ENCODE results near the gene ARSA.
"Not testable (repeated sequence)": the region's sequence is repeated elsewhere in the genome, so short reads cannot be mapped to it uniquely, and the experiment has no call there.

ARSA gene

DNA sequence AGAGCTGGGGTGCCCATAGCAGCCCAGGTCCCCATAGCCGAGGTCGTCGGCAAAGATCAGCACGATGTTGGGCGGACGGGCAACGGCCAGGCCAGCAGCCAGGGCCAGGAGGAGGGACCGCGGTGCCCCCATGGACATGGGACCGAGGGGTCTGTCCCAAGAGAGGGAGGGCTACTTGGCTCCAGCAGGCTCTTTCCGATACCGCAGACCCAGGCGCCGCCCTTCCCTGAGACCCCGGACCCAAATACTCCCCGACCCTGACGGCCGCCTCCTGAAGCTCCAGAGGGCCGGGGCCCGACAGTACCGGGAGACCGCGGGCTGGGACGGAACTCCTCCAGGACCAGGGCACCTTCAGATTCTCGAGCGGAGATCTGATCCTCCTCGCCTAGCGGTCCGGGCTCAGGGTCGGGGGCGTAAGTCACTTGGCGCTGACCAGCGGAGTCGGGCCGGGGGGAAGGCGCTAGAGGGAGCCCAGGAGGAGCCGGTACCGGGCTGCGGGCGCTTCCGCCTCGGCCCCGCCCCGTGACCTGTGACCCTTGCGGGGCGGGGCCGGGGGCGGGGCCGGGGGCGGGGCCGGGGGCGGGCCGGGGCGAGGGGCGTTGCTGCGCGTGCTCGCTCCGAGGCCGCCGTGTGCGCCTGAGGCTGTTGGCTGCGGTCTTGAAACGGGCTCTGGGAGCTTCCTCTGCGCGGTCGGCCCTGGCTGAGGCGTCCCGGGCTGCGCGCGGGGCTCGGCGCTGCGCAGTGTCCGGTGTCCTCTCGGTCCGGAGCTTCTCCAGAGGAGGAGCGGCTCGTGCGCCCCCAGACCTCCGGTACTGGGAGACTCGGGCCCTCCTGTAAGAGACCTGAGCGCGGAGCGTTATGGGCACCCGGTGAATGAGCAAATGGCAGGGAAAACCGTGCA, at the start of gene ARSA:
Gene ARSA, minus strand, starts transcription at position 511 of the 901 bp plus-strand sequence. Its CDS starts 373 bp downstream, at position 138.
- peak; percentile 86 for DNase-seq (ENCODE audit: low spot score)

DNA sequence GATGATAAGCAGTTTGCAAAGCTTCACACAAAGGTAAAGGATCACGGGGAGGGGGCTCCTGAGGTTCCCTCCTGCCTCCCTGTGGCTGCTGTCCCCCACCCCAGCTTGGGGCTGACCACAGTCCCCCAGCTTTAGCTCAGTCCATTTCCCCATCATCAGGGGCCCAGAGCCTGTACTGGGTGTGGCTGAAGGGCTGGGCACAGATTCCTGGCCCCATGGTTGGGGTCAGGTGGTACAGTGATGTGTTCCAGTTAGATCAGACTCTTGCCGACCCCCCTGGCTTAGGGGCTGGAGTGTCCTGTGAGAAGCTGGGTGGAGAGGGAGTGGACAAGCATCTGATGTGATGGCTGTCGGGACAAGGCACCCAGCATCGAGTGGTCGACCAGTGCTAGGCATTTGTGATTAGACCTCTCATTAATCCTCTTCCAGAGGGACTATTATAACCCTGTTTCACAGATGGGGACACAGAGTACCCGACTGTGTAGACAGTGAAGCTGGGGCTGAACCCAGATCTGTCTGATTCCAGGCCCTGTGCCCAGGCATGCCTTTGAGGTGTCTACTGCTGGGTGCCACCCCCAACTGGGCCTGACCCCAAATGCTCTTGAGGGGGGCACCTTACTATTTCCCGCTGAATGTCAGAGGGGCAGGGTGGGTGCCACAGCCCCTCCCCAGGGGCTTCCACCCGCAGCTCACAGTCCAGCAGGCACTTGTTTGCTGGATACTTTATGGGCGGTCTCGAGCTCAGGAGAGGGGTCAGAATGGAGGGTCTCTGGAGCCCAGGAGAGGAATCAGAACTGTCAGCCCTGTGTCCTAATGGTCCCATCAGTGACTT, 48.9 kb upstream of the ARSA start:
- DNase-seq (ENCODE audit: low spot score) = peak; percentile 3

DNA sequence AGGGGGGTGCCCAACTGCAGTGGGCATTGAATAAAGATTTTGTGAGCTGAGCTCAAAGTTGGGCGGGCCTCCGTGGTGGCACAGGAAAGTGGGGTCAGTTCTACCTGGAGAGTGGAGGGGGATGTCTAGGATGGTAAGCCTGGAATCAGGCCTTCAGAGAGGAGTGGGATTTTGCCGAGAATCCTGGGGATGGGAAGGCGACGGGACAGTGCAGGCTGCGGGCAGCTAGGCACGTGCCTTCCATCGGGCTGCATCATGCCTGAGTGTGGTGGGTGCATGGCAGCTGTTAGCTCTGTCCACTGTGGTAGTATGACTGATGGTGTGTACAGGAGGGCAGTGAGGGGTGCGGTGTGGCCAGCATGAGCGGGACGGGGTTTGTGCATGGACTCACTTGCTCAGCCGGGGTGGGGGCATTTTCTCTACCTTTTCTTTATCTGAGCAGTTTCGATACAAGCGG, 48.3 kb upstream of the ARSA start:
- no peak for DNase-seq (ENCODE audit: low spot score)

- DNase-seq (ENCODE audit: low spot score) = no peak
These were observed 47.7 kb upstream of the ARSA start for GRCh38 chr22:50675553-50676179.

- no peak for DNase-seq (ENCODE audit: low spot score)
These were observed 46.9 kb upstream of the ARSA start for GRCh38 chr22:50674606-50675552.

GRCh38 chr22:50674130-50674500, 46.2 kb upstream of the ARSA start:
- no peak for DNase-seq (ENCODE audit: low spot score)

DNA sequence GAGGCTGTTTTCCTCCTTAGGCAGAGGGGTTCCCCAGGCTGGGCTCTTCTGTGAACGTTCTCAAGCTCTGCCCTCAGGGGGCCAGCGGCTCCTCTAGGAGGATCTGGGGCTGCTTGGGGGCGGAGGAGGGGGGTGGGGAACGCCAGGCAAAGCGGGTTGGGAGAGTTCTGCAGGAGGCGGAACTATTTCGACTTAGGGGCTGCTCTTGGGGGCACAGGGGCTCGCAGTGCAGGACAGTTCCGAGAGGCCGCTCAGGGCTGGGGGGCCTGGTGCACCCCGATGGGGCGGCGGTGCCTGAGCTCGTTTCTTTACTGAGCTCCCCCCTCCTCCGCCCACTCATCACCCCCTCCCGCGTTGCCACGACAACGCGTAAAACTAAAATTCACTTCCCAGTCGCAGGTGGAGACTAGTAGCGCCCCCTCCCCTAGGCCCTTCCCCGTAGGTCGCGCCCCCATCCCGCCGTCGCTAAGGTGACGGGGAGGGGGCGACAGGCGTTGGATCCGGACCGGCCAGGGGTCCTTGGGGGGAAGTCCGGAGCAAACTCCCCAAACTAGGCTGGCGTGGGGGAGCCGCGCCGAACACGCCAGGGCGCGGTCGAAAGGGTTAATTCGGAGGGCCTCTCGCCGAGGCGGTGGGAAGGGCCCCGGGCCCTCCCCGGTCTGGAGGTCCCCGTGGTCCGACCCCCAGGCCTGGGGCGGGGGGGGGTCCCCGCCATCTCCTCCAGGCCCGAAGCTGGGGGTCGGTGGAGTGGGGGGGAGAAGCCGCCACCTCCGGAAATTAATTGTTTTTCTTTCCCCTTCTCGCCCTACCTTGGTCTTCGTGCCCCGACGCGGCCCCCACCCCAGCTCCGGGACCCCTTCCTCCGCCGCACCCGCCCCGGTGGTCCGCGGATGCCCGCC, 45.5 kb upstream of the ARSA start:
- no peak for DNase-seq (ENCODE audit: low spot score)

GRCh38 chr22:50672471-50673230, 44.7 kb upstream of the ARSA start, which contains the start of gene SHANK3:
Gene SHANK3 (plus strand): TSS chr22:50672823.
- DNase-seq (ENCODE audit: low spot score) = no peak

DNA sequence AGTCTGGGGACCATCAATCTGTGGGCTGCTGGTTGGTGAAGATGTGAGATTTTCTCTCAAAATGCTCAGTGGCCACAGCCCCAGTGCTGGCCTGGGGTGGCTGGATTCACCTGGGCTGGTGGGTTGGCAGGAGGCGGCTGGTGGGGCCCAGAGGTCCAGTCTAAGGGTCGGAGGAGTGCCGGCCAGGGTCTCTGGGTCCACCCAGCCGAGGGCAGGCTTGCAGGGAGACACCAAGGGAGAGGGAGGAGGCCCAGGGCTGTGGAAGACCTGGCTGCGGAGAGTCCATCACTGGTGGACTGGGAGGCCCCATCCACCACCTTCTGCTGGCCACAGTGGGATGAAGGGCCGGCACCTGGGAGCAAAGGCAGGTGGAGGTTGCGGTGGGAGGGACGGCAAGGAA, 44.1 kb upstream of the ARSA start:
- no peak for DNase-seq (ENCODE audit: low spot score)

DNA sequence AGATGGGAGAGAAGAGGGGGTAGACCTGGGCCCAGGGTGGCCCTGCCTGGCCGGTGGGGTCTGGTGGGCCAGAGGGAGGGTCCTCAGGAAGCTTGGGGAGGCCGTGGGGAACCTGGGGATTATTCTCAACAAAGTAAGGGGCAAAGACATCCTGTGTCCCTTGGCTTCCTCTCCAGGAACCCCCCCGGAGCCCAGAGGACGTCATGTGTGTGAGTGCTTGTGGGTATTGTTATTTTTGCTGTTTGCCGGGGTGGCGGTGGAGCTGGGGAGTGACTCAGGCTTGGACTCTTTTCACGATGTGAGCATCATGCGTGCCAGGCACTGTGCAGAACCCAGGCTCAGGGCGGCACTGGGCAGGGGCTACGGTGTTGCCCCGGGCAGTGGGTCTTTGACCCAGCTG, 43.7 kb upstream of the ARSA start:
- peak; percentile 56 for DNase-seq (ENCODE audit: low spot score)

GRCh38 chr22:50670914-50671538, 43.1 kb upstream of the ARSA start:
- no peak for DNase-seq (ENCODE audit: low spot score)

DNA sequence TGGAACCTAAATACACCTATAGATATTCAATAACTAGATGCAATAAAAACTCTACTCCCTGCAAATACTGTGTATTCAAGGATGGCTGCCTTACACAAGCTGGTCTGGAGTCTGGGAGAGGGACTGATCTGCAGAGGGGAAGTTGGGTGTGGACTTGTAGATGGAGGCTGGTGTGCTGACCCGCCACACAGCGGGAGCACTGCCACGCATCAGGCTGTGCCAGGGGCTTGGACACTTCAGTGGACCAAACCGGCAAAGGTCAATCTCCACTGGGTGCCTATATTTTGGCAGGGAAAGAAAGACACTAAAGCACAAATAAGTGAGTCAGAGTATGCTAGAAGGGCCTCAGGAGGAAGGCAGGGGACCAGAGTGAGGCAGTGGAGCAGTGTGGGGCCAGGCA, 42.6 kb upstream of the ARSA start:
- no peak for DNase-seq (ENCODE audit: low spot score)

DNA sequence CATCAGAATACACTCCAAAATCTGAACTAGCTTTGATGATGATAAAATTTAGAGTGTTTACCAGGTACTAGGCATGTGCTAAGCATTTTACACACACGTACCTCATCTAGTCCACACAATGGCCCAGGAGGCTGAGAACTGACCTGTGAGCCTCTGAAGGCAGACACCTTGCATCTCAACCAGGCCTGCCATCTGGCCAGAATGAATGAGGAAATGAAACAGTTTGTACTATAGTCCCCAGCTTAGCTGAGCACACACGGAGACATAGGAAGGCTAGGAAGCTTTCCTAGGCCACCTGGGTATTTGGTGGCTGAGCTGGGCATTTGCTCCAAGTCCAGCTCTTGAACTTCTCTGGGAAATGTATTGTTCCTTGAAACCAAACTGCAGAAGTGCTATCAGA, 37.8 kb upstream of the ARSA start:
- no peak for DNase-seq (ENCODE audit: low spot score)

- no peak for DNase-seq (ENCODE audit: low spot score)
These were observed 37.3 kb upstream of the ARSA start for GRCh38 chr22:50665212-50665611.

- no peak for DNase-seq (ENCODE audit: low spot score)
These were observed 32.4 kb upstream of the ARSA start for GRCh38 chr22:50660306-50660705.

DNA sequence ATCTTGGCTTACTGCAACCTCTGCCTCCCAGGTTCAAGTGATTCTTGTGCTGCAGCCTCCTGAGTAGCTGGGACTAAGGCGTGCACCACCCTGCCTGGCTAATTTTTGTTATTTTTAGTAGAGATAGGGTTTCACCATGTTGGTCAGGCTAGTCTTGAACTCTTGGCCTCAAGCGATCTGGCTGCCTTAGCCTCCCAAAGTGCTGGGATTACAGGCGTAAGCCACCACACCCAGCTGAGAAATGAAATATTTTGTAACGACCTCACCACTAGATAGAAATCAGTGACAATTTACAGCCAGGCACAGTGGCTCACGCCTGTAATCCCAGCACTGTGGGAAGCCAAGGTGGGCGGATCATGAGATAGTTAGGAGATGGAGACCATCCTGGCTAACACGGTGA, 31.8 kb upstream of the ARSA start:
- not testable (repeated sequence) for DNase-seq (ENCODE audit: low spot score)

DNA sequence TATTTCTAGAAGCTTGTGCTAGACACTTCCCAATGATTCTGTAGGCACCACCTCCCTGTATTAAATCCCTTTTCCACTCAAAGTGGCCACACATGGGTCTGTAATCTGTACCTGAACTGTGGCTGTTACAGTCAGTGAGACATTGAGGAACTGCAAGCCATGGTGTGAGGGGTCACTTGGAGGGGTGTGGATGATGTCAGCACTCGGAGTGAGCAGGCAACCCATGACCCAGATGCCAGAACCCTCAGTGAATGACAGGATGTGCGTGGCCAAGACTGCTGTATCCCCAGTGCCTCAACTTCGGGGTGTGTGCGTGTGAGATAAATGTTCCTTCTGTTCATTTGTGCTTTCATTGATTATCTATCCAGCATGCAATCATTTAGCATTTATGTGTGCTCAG, 30.0 kb upstream of the ARSA start:
- DNase-seq (ENCODE audit: low spot score) = no peak

DNA sequence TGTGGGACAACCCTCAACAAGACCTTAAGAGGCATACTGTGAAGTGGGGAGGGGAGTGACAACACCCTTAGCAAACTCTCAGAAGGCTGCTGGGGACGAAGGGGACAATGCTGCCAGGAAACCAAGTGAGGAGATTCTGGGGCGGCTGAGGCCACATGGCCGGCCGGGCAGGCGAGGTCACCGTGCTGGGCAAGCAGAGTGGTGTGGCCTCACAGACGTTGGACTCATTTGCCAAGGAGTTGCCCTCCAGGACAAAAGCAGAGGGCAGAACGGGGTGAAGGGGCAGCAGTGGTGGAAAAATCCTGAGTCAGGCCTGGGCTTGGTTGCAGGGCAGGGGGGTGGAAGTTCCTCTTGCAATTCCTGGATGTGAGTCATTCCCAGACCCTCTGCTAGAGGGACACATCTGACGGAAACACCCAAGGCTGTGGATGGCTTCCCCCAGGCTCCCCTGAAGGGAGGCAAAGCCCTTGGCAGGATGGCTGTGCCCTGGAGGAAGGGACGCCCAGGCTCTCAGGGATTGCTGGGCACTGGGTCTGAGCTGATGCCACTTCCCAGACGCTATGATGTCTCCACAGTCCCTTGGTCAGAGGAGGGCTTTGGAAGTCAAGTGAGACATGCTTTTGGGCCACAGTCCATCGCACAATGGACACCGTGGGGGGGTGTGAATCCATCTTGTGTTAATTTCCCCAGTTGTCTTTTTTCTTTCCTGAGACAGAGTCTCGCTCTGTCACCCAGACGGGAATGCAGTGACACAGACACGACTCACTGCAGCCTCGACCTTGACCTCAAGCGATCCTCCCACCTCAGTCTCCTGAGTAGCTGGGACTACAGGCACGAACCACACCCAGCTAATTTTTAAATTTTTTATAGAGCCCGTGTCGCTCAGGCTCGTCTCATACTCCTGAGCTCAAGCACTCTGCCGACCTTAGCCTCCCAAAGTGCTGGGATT, 28.4 kb upstream of the ARSA start:
- peak; percentile 51 for DNase-seq (ENCODE audit: low spot score)
